ENCODE data around the gene SLC25A45.

Gene SLC25A45

DNA sequence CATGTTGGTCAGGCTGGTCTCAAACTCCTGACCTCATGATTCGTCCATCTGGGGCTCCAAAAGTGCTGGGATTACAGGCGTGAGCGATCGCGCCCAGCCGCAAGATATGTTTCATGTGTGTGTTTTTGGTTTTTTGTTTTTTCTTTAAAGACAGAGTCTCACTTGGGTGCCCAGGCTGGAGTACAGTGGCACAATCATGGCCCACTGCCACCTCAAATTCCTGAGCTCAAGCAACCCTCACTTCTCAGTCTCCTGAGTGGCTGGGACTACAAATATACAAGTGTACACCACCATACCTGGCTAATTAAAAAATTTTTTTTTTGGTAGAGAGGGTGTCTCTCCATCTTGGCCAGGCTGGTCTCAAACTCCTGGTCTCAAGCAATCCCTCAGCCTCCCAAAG is 19.5 kb downstream of the SLC25A45 start:
- Histone ChIP-seq H3K4me2 (ENCODE audit: low read length) (no peak overlapping the region), H3K4me3 (ENCODE audit: low read depth, low read length) (no peak overlapping the region), H3K18ac (ENCODE audit: low read length) (no peak overlapping the region), H3K4ac (ENCODE audit: low read depth, low read length) (no peak overlapping the region), H2BK12ac (ENCODE audit: low read length) (no peak overlapping the region), H3K9ac (ENCODE audit: low read length) (no peak overlapping the region), H3K27me3 (ENCODE audit: insufficient read depth, low read length) (no peaks in the 10 kb centered on the region), H4K8ac (ENCODE audit: low read depth, low read length) (no peak overlapping the region), H3K14ac (ENCODE audit: low read length) (no peak overlapping the region), H2AK5ac (ENCODE audit: low read length) (no peak overlapping the region), H3K27ac (ENCODE audit: low read depth, low read length) (no peak overlapping the region), H3K9me3 (ENCODE audit: insufficient read depth, low read depth, low read length) (no peaks in the 10 kb centered on the region), H2BK5ac (ENCODE audit: low read depth, low read length, poor library complexity) (no peak overlapping the region), H2BK120ac (ENCODE audit: insufficient read depth, low read length, poor library complexity) (no peak overlapping the region), H2AFZ (ENCODE audit: insufficient read depth, low read length, poor library complexity) (no peak overlapping the region), H4K12ac (ENCODE audit: low read depth, low read length) (no peak overlapping the region), H4K91ac (ENCODE audit: low read depth, low read length) (no peak overlapping the region), H3K23ac (ENCODE audit: low read length) (no peak overlapping the region), H3K79me2 (ENCODE audit: control insufficient read depth, insufficient read depth, low read length, poor library complexity) (no peaks in the 10 kb centered on the region), H3K4me1 (ENCODE audit: control insufficient read depth in 1 of 2, insufficient read depth in 2 of 2, low read length in 2 of 2) (peaks cover 0 to 2% of the 10 kb centered on the region in 2 experiments), H3K36me3 (ENCODE audit: control insufficient read depth in 1 of 2, insufficient read depth in 2 of 2, low read length in 2 of 2) (no peaks in the 10 kb centered on the region), H3K79me1 (ENCODE audit: low read length) (no peaks in the 10 kb centered on the region)
- no peak for DNase-seq
- WGBS (ENCODE audit: extremely low coverage, insufficient coverage, insufficient read length), result no CpG with 5 or more reads among the region's 6 CpGs

GRCh38 chr11:65362320-65362931 is 20.0 kb downstream of the SLC25A45 start:
- no peaks in the 10 kb centered on the region for H3K27me3 ChIP-seq (ENCODE audit: insufficient read depth, low read length)
- no peak overlapping the region for H3K4ac ChIP-seq (ENCODE audit: low read depth, low read length)
- H2BK5ac ChIP-seq (ENCODE audit: low read depth, low read length, poor library complexity), result no peak overlapping the region
- no peak overlapping the region for H3K14ac ChIP-seq (ENCODE audit: low read length)
- DNase-seq, result no peak
- no peak overlapping the region for H4K12ac ChIP-seq (ENCODE audit: low read depth, low read length)
- no peak overlapping the region for H3K9ac ChIP-seq (ENCODE audit: low read length)
- no peak overlapping the region for H2AK5ac ChIP-seq (ENCODE audit: low read length)
- no peak overlapping the region for H3K23ac ChIP-seq (ENCODE audit: low read length)
- H3K9me3 ChIP-seq (ENCODE audit: insufficient read depth, low read depth, low read length), result no peaks in the 10 kb centered on the region
- H4K8ac ChIP-seq (ENCODE audit: low read depth, low read length), result no peak overlapping the region
- H2AFZ ChIP-seq (ENCODE audit: insufficient read depth, low read length, poor library complexity), result no peak overlapping the region
- H3K79me1 ChIP-seq (ENCODE audit: low read length), result no peaks in the 10 kb centered on the region
- no peak overlapping the region for H2BK120ac ChIP-seq (ENCODE audit: insufficient read depth, low read length, poor library complexity)
- no CpG with 5 or more reads among the region's 10 CpGs for WGBS (ENCODE audit: extremely low coverage, insufficient coverage, insufficient read length)
- no peaks in the 10 kb centered on the region for H3K36me3 ChIP-seq (ENCODE audit: control insufficient read depth in 1 of 2, insufficient read depth in 2 of 2, low read length in 2 of 2)
- H4K91ac ChIP-seq (ENCODE audit: low read depth, low read length), result no peak overlapping the region
- no peak overlapping the region for H3K4me3 ChIP-seq (ENCODE audit: low read depth, low read length)
- peaks cover 0 to 2% of the 10 kb centered on the region in 2 experiments for H3K4me1 ChIP-seq (ENCODE audit: control insufficient read depth in 1 of 2, insufficient read depth in 2 of 2, low read length in 2 of 2)
- H2BK12ac ChIP-seq (ENCODE audit: low read length), result no peak overlapping the region
- H3K18ac ChIP-seq (ENCODE audit: low read length), result no peak overlapping the region
- no peak overlapping the region for H3K4me2 ChIP-seq (ENCODE audit: low read length)
- no peaks in the 10 kb centered on the region for H3K79me2 ChIP-seq (ENCODE audit: control insufficient read depth, insufficient read depth, low read length, poor library complexity)
- no peak overlapping the region for H3K27ac ChIP-seq (ENCODE audit: low read depth, low read length)

DNA sequence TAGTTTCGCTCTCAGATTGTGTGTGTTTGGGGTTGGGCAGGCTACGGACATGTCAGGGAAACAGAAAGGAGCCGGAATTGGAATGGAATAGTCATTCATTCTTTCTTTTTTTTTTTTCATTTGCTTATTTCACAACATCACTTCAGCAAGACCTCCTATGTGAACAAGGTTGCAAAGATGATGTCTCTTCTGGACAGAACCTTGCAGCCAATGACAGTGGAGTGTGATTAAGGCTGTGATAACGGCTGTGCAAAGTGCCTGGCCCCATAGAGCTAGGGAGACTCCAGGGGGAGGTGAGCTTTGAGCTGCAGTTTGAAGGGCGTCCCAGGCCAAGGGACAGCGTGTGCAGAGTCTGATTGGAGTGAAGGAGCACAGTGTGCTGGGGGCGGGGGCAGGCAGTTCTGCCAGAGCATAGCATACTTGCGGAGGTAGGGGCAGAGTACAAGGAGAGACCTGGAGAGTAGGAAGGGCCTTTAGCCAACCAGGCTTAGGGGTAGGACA is 24.5 kb downstream of the SLC25A45 start:
- H4K8ac ChIP-seq (ENCODE audit: low read depth, low read length), result no peak overlapping the region
- H3K4ac ChIP-seq (ENCODE audit: low read depth, low read length), result no peak overlapping the region
- H3K4me1 ChIP-seq (ENCODE audit: control insufficient read depth in 1 of 2, insufficient read depth in 2 of 2, low read length in 2 of 2), result peaks cover 0 to 7% of the 10 kb centered on the region in 2 experiments
- H2BK5ac ChIP-seq (ENCODE audit: low read depth, low read length, poor library complexity), result no peak overlapping the region
- no CpG with 5 or more reads among the region's 8 CpGs for WGBS (ENCODE audit: extremely low coverage, insufficient coverage, insufficient read length)
- H3K14ac ChIP-seq (ENCODE audit: low read length), result no peak overlapping the region
- H3K36me3 ChIP-seq (ENCODE audit: control insufficient read depth in 1 of 2, insufficient read depth in 2 of 2, low read length in 2 of 2), result peaks cover 2% of the 10 kb centered on the region in 2 experiments
- H3K23ac ChIP-seq (ENCODE audit: low read length), result no peak overlapping the region
- H2AFZ ChIP-seq (ENCODE audit: insufficient read depth, low read length, poor library complexity), result no peak overlapping the region
- H3K9ac ChIP-seq (ENCODE audit: low read length), result no peak overlapping the region
- peaks cover 5% of the 10 kb centered on the region for H3K9me3 ChIP-seq (ENCODE audit: insufficient read depth, low read depth, low read length)
- no peak overlapping the region for H4K91ac ChIP-seq (ENCODE audit: low read depth, low read length)
- no peak overlapping the region for H3K4me2 ChIP-seq (ENCODE audit: low read length)
- H3K27me3 ChIP-seq (ENCODE audit: insufficient read depth, low read length), result peaks cover 6% of the 10 kb centered on the region
- no peak overlapping the region for H3K4me3 ChIP-seq (ENCODE audit: low read depth, low read length)
- no peak overlapping the region for H2BK120ac ChIP-seq (ENCODE audit: insufficient read depth, low read length, poor library complexity)
- H3K18ac ChIP-seq (ENCODE audit: low read length), result no peak overlapping the region
- H2BK12ac ChIP-seq (ENCODE audit: low read length), result no peak overlapping the region
- no peak overlapping the region for H3K27ac ChIP-seq (ENCODE audit: low read depth, low read length)
- no peak overlapping the region for H4K12ac ChIP-seq (ENCODE audit: low read depth, low read length)
- H2AK5ac ChIP-seq (ENCODE audit: low read length), result no peak overlapping the region
- no peaks in the 10 kb centered on the region for H3K79me2 ChIP-seq (ENCODE audit: control insufficient read depth, insufficient read depth, low read length, poor library complexity)
- H3K79me1 ChIP-seq (ENCODE audit: low read length), result no peaks in the 10 kb centered on the region
- no peak for DNase-seq

GRCh38 chr11:65356394-65356972 is 26.0 kb downstream of the SLC25A45 start:
- Histone ChIP-seq H3K4me1 (ENCODE audit: control insufficient read depth in 1 of 2, insufficient read depth in 2 of 2, low read length in 2 of 2) (peaks cover 0 to 7% of the 10 kb centered on the region in 2 experiments), H3K23ac (ENCODE audit: low read length) (no peak overlapping the region), H2BK120ac (ENCODE audit: insufficient read depth, low read length, poor library complexity) (no peak overlapping the region), H2BK5ac (ENCODE audit: low read depth, low read length, poor library complexity) (no peak overlapping the region), H3K27me3 (ENCODE audit: insufficient read depth, low read length) (peaks cover 6% of the 10 kb centered on the region), H2BK12ac (ENCODE audit: low read length) (no peak overlapping the region), H4K12ac (ENCODE audit: low read depth, low read length) (no peak overlapping the region), H2AK5ac (ENCODE audit: low read length) (no peak overlapping the region), H3K4ac (ENCODE audit: low read depth, low read length) (no peak overlapping the region), H4K8ac (ENCODE audit: low read depth, low read length) (no peak overlapping the region), H3K79me2 (ENCODE audit: control insufficient read depth, insufficient read depth, low read length, poor library complexity) (no peaks in the 10 kb centered on the region), H3K14ac (ENCODE audit: low read length) (no peak overlapping the region), H3K4me3 (ENCODE audit: low read depth, low read length) (no peak overlapping the region), H3K9ac (ENCODE audit: low read length) (no peak overlapping the region), H4K91ac (ENCODE audit: low read depth, low read length) (no peak overlapping the region), H3K4me2 (ENCODE audit: low read length) (no peak overlapping the region), H3K27ac (ENCODE audit: low read depth, low read length) (no peak overlapping the region), H3K18ac (ENCODE audit: low read length) (no peak overlapping the region), H2AFZ (ENCODE audit: insufficient read depth, low read length, poor library complexity) (no peak overlapping the region), H3K9me3 (ENCODE audit: insufficient read depth, low read depth, low read length) (peaks cover 5% of the 10 kb centered on the region), H3K36me3 (ENCODE audit: control insufficient read depth in 1 of 2, insufficient read depth in 2 of 2, low read length in 2 of 2) (peaks cover 14% of the 10 kb centered on the region in 2 experiments), H3K79me1 (ENCODE audit: low read length) (no peaks in the 10 kb centered on the region)
- WGBS (ENCODE audit: extremely low coverage, insufficient coverage, insufficient read length), result no CpG with 5 or more reads among the region's 30 CpGs
- no peak for DNase-seq

All from trophoblast cell (in vitro differentiated cells and primary cell).